Caco-2 (cell line): ENCODE results near the gene USP40. TPM values are rescaled to one million over a fixed set of nuclear protein-coding genes. Genes with fewer than 3 reads are reported as not detected.

Experiments used
- BruUV-seq: library from RNA; stranded (reverse); fragments of 400-500 nt; replicated peaks from 2 replicates; lab custom pipeline; 2021; lab: Mats Ljungman, UMichigan
- CTCF ChIA-PET: fragments of 300-600 bp; sonication (Branson Sonifier 250); formaldehyde crosslinking; loops from one replicate; lab custom pipeline; 2022; ENCODE audit warnings: antibody characterized with exemption; lab: Charles Lee
- POLR2A ChIA-PET: fragments of 300-600 bp; sonication (Branson Sonifier 250); formaldehyde crosslinking; loops from one replicate; lab custom pipeline; 2022; ENCODE audit warnings: antibody characterized with exemption; lab: Charles Lee
- DNase-seq, 2 experiments: peaks; one replicate each; pipeline versions ENCODE4 v3.0.0 to v3.0.0-alpha.2; 2020 to 2022
- H3K27me3 ChIP-seq: replicated peaks from 2 replicates; pipeline ENCODE4 v1.6.0; 2011; ENCODE audit warnings: low read length; ENCODE audit not compliant: control insufficient read depth, insufficient read depth
- H3K36me3 ChIP-seq: 2 replicates; pipeline ENCODE4 v1.5.1; 2011; ENCODE audit warnings: low read length; ENCODE audit not compliant: control insufficient read depth, insufficient read depth
- H3K4me1 ChIP-seq: fragments of 250-450 bp; sonication (Bioruptor Pico); 2 replicates; pipeline ENCODE4 v1.5.1; 2020; ENCODE audit warnings: mild to moderate bottlenecking
- H3K4me3 ChIP-seq: 2 replicates; pipeline ENCODE4 v1.5.1; 2011; ENCODE audit warnings: low read depth, mild to moderate bottlenecking, control low read depth, low read length
- H3K9me3 ChIP-seq: fragments of 250-450 bp; sonication (Bioruptor Pico); 2 replicates; pipeline ENCODE4 v1.5.1; 2020; ENCODE audit warnings: mild to moderate bottlenecking, moderate library complexity
- H3K27ac Mint-ChIP-seq: one replicate; pipeline ENCODE4 v1.8.0; 2022; ENCODE audit warnings: mixed read lengths; ENCODE audit not compliant: unreplicated experiment
- H3K27me3 Mint-ChIP-seq: one replicate; pipeline ENCODE4 v1.8.0; 2022; ENCODE audit warnings: mixed read lengths; ENCODE audit not compliant: insufficient read depth, unreplicated experiment
- H3K36me3 Mint-ChIP-seq: one replicate; pipeline ENCODE4 v1.8.0; 2022; ENCODE audit warnings: mild to moderate bottlenecking, mixed read lengths; ENCODE audit not compliant: insufficient read depth, unreplicated experiment
- H3K4me1 Mint-ChIP-seq: one replicate; pipeline ENCODE4 v1.8.0; 2022; ENCODE audit warnings: low read depth, mixed read lengths; ENCODE audit not compliant: unreplicated experiment
- H3K4me3 Mint-ChIP-seq: one replicate; pipeline ENCODE4 v1.8.0; 2022; ENCODE audit warnings: mild to moderate bottlenecking, moderate library complexity, mixed read lengths; ENCODE audit not compliant: unreplicated experiment
- H3K9me3 Mint-ChIP-seq: one replicate; pipeline ENCODE4 v1.8.0; 2022; ENCODE audit warnings: mixed read lengths; ENCODE audit not compliant: unreplicated experiment
- CTCF ChIP-seq, 2 experiments: fragments of 200-600 bp in 1 of 2; IDR thresholded peaks; 1 replicate in 1 of 2; 2 replicates in 1 of 2; pipeline versions ENCODE4 v1.5.1 to v1.8.0; 2011 to 2022; ENCODE audit warnings: antibody characterized with exemption in 1 of 2, control low read depth in 1 of 2, inconsistent platforms in 1 of 2, low read depth in 1 of 2, low read length in 1 of 2, mild to moderate bottlenecking in 1 of 2, moderate library complexity in 1 of 2; ENCODE audit not compliant: insufficient read depth in 1 of 2, severe bottlenecking in 1 of 2, unreplicated experiment in 1 of 2
- intact Hi-C: fragments of 100-400 bp; cut with micrococcal nuclease; formaldehyde crosslinking; loops from one replicate; pipeline ENCODE4 v1.10.0; 2022; ENCODE audit not compliant: unreplicated experiment
- total RNA-seq: library from RNA; stranded (reverse); gene quantifications from 2 replicates; pipeline ENCODE4 v1.2.3, GENCODE V29; 2022

USP40 gene
- total RNA-seq, 1 experiment from 2014 or later = 27.8 TPM

- Histone ChIP-seq H3K4me3 (no peak overlapping the region), H3K9me3 (no peaks in the 10 kb centered on the region), H3K36me3 (no peaks in the 10 kb centered on the region; the same call in 1 of the 2 replicates), H3K4me1 (no peaks in the 10 kb centered on the region), H3K27me3 (no peaks in the 10 kb centered on the region)
- Mint-ChIP-seq H3K4me1 (peaks cover 5% of the 10 kb centered on the region), H3K27ac (no peak overlapping the region), H3K36me3 (peaks cover 74% of the 10 kb centered on the region), H3K4me3 (no peak overlapping the region), H3K27me3 (no peaks in the 10 kb centered on the region), H3K9me3 (no peaks in the 10 kb centered on the region)
- POLR2A ChIA-PET = no interaction called here
- TF ChIP-seq CTCF (IDR thresholded peaks at IDR 0.05; ENCODE audit: insufficient read depth in 1 of 2, low read depth in 1 of 2, low read length in 1 of 2, severe bottlenecking in 1 of 2, unreplicated experiment in 1 of 2) = no peak
- intact Hi-C loops = no loop called here
- CTCF ChIA-PET = no interaction called here
- BruUV-seq = no TSS peak
- no peak for DNase-seq
Measured at GRCh38 chr2:233433794-233434193, 132.8 kb downstream of the USP40 start.

- no TSS peak for BruUV-seq
- Mint-ChIP-seq H3K4me3 (no peak overlapping the region), H3K27me3 (no peaks in the 10 kb centered on the region)
Measured at GRCh38 chr2:233433029-233433428, 133.6 kb downstream of the USP40 start.

GRCh38 chr2:233430651-233431050, 135.9 kb downstream of the USP40 start:
- no peaks in the 10 kb centered on the region for H3K9me3 Mint-ChIP-seq
- H3K4me3 Mint-ChIP-seq = no peak overlapping the region
- TF ChIP-seq CTCF (IDR thresholded peaks at IDR 0.05; ENCODE audit: insufficient read depth in 1 of 2, low read depth in 1 of 2, low read length in 1 of 2, severe bottlenecking in 1 of 2, unreplicated experiment in 1 of 2) = no peak
- Histone ChIP-seq H3K4me3 (no peak overlapping the region), H3K36me3 (no peaks in the 10 kb centered on the region), H3K27me3 (no peaks in the 10 kb centered on the region), H3K4me1 (no peaks in the 10 kb centered on the region; the same call in 1 of the 2 replicates), H3K9me3 (no peaks in the 10 kb centered on the region)
- no peak overlapping the region for H3K27ac Mint-ChIP-seq
- CTCF ChIA-PET = no interaction called here
- POLR2A ChIA-PET = no interaction called here
- DNase-seq = no peak
- H3K27me3 Mint-ChIP-seq = no peaks in the 10 kb centered on the region
- peaks cover 80% of the 10 kb centered on the region for H3K36me3 Mint-ChIP-seq
- peaks cover 5% of the 10 kb centered on the region for H3K4me1 Mint-ChIP-seq
- intact Hi-C loops = no loop called here
- no TSS peak for BruUV-seq

More at GRCh38 chr2:233433029-233433428, 133.6 kb downstream of the USP40 start:
- Histone ChIP-seq H3K4me3 (no peak overlapping the region), H3K9me3 (no peaks in the 10 kb centered on the region), H3K36me3 (no peaks in the 10 kb centered on the region; the same call in 1 of the 2 replicates), H3K27me3 (no peaks in the 10 kb centered on the region), H3K4me1 (no peaks in the 10 kb centered on the region)
- POLR2A ChIA-PET = no interaction called here
- Mint-ChIP-seq H3K4me1 (peaks cover 5% of the 10 kb centered on the region), H3K9me3 (no peaks in the 10 kb centered on the region), H3K36me3 (peaks cover 71% of the 10 kb centered on the region), H3K27ac (no peak overlapping the region)
- CTCF ChIA-PET = no interaction called here
- intact Hi-C loops = no loop called here
- DNase-seq = no peak
- no peak for TF ChIP-seq CTCF (IDR thresholded peaks at IDR 0.05; ENCODE audit: insufficient read depth in 1 of 2, low read depth in 1 of 2, low read length in 1 of 2, severe bottlenecking in 1 of 2, unreplicated experiment in 1 of 2)
